Common myeloid progenitor, CD34-positive (primary cell): Measurements from ENCODE around the gene CAMK4.

Experiments
- CTCF ChIA-PET: fragments of 350-600 bp; sonication (Branson Sonifier 250); formaldehyde crosslinking; loops from one replicate; lab custom pipeline; 2021; ENCODE audit warnings: antibody characterized with exemption; lab: Charles Lee
- POLR2A ChIA-PET: fragments of 350-600 bp; sonication (Branson Sonifier 250); formaldehyde crosslinking; loops from one replicate; lab custom pipeline; 2021; ENCODE audit warnings: antibody characterized with exemption; lab: Charles Lee
- DNase-seq, 3 donors: peaks; one replicate each; pipeline versions ENCODE4 v3.0.0 to v3.0.0-alpha.2; 2013
- H3K27ac ChIP-seq, 2 experiments: 1 replicate in 1 of 2; 2 replicates in 1 of 2; pipeline ENCODE4 v1.7.0; 2013; ENCODE audit warnings: inconsistent platforms in 2 of 2, low read length in 2 of 2, mild to moderate bottlenecking in 2 of 2, low read depth in 1 of 2, moderate library complexity in 1 of 2; ENCODE audit not compliant: severe bottlenecking in 2 of 2, insufficient read depth in 1 of 2, poor library complexity in 1 of 2
- H3K27me3 ChIP-seq, 5 experiments: replicated peaks in 2 of 5; 1 replicate in 3 of 5; 2 replicates in 2 of 5; pipeline versions ENCODE4 v1.6.1 to v1.7.0; 2013; ENCODE audit warnings: low read length in 4 of 5, mild to moderate bottlenecking in 2 of 5, moderate library complexity in 2 of 5, inconsistent platforms in 1 of 5; ENCODE audit not compliant: insufficient read depth in 5 of 5, control insufficient read depth in 4 of 5
- H3K36me3 ChIP-seq, 4 experiments: 1 replicate in 2 of 4; 2 replicates in 2 of 4; pipeline versions ENCODE4 v1.6.1 to v1.7.0; 2013; ENCODE audit warnings: low read length in 3 of 4, control low read depth in 1 of 4, mild to moderate bottlenecking in 1 of 4; ENCODE audit not compliant: control insufficient read depth in 4 of 4, insufficient read depth in 4 of 4
- H3K4me1 ChIP-seq, 4 experiments: 1 replicate in 3 of 4; 2 replicates in 1 of 4; pipeline versions ENCODE4 v1.6.1 to v1.7.1; 2013; ENCODE audit warnings: low read length in 3 of 4, mild to moderate bottlenecking in 3 of 4, control low read depth in 1 of 4, inconsistent platforms in 1 of 4, moderate library complexity in 1 of 4; ENCODE audit not compliant: control insufficient read depth in 4 of 4, insufficient read depth in 4 of 4; ENCODE audit errors: control extremely low read depth in 1 of 4
- H3K4me3 ChIP-seq, 7 experiments: 1 replicate in 4 of 7; 2 replicates in 3 of 7; pipeline versions ENCODE4 v1.5.1 to v1.7.0; 2013; ENCODE audit warnings: mild to moderate bottlenecking in 7 of 7, low read length in 6 of 7, moderate library complexity in 6 of 7, inconsistent platforms in 2 of 7, low read depth in 2 of 7, control low read depth in 1 of 7; ENCODE audit not compliant: insufficient read depth in 4 of 7, control insufficient read depth in 1 of 7; ENCODE audit errors: extremely low read depth in 1 of 7
- H3K9me3 ChIP-seq, 5 experiments: 1 replicate in 4 of 5; 2 replicates in 1 of 5; pipeline versions ENCODE4 v1.6.1 to v1.7.1; 2013; ENCODE audit warnings: low read length in 4 of 5, mild to moderate bottlenecking in 2 of 5, inconsistent platforms in 1 of 5, low read depth in 1 of 5, moderate library complexity in 1 of 5; ENCODE audit not compliant: control insufficient read depth in 4 of 5, insufficient read depth in 2 of 5; ENCODE audit errors: control extremely low read depth in 1 of 5
- WGBS: methylation state at CpG from one replicate; pipeline ENCODE4 v1.1.5; 2013; ENCODE audit not compliant: insufficient coverage; 5-methylcytosine and 5-hydroxymethylcytosine counted together

Gene CAMK4

GRCh38 chr5:111234125-111234524 lies 9.9 kb downstream of the CAMK4 start:
- CTCF ChIA-PET, result no interaction called here

GRCh38 chr5:111235635-111236034 lies 11.5 kb downstream of the CAMK4 start:
- ChIA-PET POLR2A (no interaction called here), CTCF (interaction anchor here (0.9 to 1.6 kb wide), 2 partner anchors 10 to 11 kb away, joined by 3 to 5 read pairs; partner anchors contain the start of gene CAMK4)
- Histone ChIP-seq H3K9me3 (no peaks in the 10 kb centered on the region), H3K36me3 (no peaks in the 10 kb centered on the region), H3K4me3 (no peak overlapping the region), H3K4me1 (no peaks in the 10 kb centered on the region), H3K27me3 (no peaks in the 10 kb centered on the region), H3K27ac (no peak overlapping the region)
- 92% methylated on average over 4 of the region's 5 CpGs for WGBS
- DNase-seq, result no peak

More at GRCh38 chr5:111234125-111234524, 9.9 kb downstream of the CAMK4 start:
- DNase-seq, result peak in 2 of 3 donors; percentile 2 to 8
- no CpG with 5 or more reads among the region's 2 CpGs for WGBS
- no peaks in the 10 kb centered on the region for H3K4me1 ChIP-seq
- H3K27ac ChIP-seq, result no peak overlapping the region
- no peak overlapping the region for H3K4me3 ChIP-seq
- POLR2A ChIA-PET, result no interaction called here
- H3K36me3 ChIP-seq, result no peaks in the 10 kb centered on the region
- no peaks in the 10 kb centered on the region for H3K9me3 ChIP-seq
- H3K27me3 ChIP-seq, result peaks cover 0 to 2% (median 0%) of the 10 kb centered on the region in 5 experiments

GRCh38 chr5:111236348-111236747 lies 12.2 kb downstream of the CAMK4 start:
- H3K4me1 ChIP-seq, result no peaks in the 10 kb centered on the region
- H3K27ac ChIP-seq, result no peak overlapping the region
- no peak for DNase-seq
- H3K9me3 ChIP-seq, result no peaks in the 10 kb centered on the region
- WGBS, result 94% methylated on average over 2 of the region's 2 CpGs
- no peaks in the 10 kb centered on the region for H3K27me3 ChIP-seq
- CTCF ChIA-PET, result interaction anchor here (0.9 to 1.6 kb wide), 2 partner anchors 9 to 12 kb away, joined by 3 to 5 read pairs; partner anchors contain the start of gene CAMK4
- no peaks in the 10 kb centered on the region for H3K36me3 ChIP-seq
- POLR2A ChIA-PET, result no interaction called here
- no peak overlapping the region for H3K4me3 ChIP-seq

DNA sequence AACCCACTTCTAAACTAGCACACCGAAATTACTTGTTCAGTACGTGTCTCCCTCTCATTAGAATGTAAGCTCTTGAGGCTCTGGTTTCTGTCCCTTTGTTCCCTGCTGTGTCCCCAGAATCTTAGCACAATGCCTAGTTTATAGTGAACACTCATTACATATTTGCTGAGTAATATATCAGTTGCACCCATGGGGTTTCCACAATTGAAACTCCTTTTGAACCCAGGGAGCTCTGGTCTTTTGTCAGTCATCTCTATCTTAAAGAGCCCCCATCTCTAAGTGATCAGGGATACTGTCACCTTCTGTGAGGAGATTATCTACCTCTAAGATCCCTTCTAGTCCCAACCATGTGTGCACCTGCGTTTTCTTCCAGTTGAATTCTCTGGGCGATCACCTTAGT lies 12.8 kb downstream of the CAMK4 start:
- Histone ChIP-seq H3K27me3 (peaks cover 0 to 2% (median 0%) of the 10 kb centered on the region in 5 experiments), H3K9me3 (no peaks in the 10 kb centered on the region), H3K4me1 (no peaks in the 10 kb centered on the region), H3K27ac (no peak overlapping the region), H3K4me3 (no peak overlapping the region), H3K36me3 (no peaks in the 10 kb centered on the region)
- WGBS, result no CpG with 5 or more reads among the region's 4 CpGs
- no peak for DNase-seq
- CTCF ChIA-PET, result interaction anchor here (1.6 kb wide), 1 partner anchor 13 kb away, joined by 5 read pairs; the partner anchor contains the start of gene CAMK4
- POLR2A ChIA-PET, result no interaction called here

- POLR2A ChIA-PET, result no interaction called here
- no peaks in the 10 kb centered on the region for H3K4me1 ChIP-seq
- no peak for DNase-seq
These were observed 13.3 kb downstream of the CAMK4 start for GRCh38 chr5:111237470-111237869.

DNA sequence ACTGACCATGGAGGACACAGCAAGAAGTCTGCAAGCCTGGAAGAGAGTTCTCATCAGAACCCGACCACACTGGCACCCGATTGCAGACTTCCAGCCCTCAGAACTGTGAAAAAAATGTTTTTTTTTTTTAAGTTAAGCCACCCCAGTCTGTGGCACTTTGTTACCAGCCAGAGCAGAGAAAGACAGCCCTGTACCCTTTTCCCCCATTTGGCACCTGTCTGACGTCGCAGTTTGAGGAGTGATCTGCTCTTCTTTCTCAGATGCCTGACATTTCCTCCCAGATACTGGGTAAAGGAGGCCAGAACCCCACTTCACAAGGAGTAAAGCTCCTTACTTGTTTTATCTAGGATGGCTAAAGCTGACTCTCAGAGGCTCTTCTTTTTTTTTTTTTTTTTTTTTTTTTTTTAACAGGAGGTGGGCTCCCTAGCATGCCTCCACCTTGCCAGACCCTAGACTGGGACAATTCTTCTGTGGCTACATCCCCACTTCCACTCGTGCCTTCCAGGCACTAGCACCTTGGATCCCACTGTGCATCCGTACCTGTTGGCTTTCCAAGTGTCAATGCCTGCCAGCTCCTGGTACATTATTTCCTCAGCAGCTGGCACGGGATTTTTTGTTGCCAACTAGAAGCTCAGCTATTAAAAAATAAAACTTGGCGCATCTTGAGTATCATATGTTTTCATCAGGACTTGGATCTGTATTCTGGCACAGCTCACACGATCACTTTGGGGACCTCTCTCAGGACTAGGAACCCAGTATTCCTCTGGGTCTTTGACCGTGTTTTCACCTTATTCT lies 14.4 kb downstream of the CAMK4 start:
- H3K4me1 ChIP-seq, result no peaks in the 10 kb centered on the region
- 92% methylated on average over 9 of the region's 10 CpGs for WGBS
- no peaks in the 10 kb centered on the region for H3K36me3 ChIP-seq
- H3K27ac ChIP-seq, result no peak overlapping the region
- CTCF ChIA-PET, result no interaction called here
- no peak for DNase-seq
- peaks cover 0 to 8% (median 2%) of the 10 kb centered on the region in 5 experiments for H3K27me3 ChIP-seq
- no peaks in the 10 kb centered on the region for H3K9me3 ChIP-seq
- no peak overlapping the region for H3K4me3 ChIP-seq
- POLR2A ChIA-PET, result no interaction called here

More at GRCh38 chr5:111237470-111237869, 13.3 kb downstream of the CAMK4 start:
- Histone ChIP-seq H3K9me3 (no peaks in the 10 kb centered on the region), H3K4me3 (no peak overlapping the region), H3K36me3 (no peaks in the 10 kb centered on the region), H3K27ac (no peak overlapping the region), H3K27me3 (peaks cover 0 to 3% (median 0%) of the 10 kb centered on the region in 5 experiments)
- CTCF ChIA-PET, result no interaction called here

DNA sequence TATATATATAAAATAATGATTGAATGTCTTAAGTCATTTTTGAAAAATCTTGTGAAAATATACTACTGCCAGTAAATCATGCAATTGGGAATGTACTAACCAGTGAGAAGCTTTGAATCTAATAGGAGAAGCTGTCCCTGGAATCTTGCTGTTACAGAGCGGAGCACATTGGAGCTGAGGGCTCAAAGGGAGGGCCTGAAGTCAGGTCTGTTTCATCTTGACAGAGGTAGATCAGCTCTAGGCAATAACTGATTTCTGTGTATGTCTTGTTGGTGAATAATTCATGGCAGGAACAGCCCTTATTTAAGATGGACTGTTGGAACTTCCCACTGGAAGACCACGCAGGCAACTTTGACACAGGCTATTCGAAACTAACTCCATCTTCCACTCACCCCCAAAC lies 17.5 kb downstream of the CAMK4 start:
- Histone ChIP-seq H3K27ac (no peak overlapping the region), H3K4me3 (no peak overlapping the region), H3K36me3 (no peaks in the 10 kb centered on the region), H3K4me1 (no peaks in the 10 kb centered on the region), H3K27me3 (peaks cover 0 to 9% (median 2%) of the 10 kb centered on the region in 5 experiments), H3K9me3 (no peaks in the 10 kb centered on the region)
- POLR2A ChIA-PET, result no interaction called here
- 74% methylated on average over 3 of the region's 3 CpGs for WGBS
- no peak for DNase-seq
- CTCF ChIA-PET, result no interaction called here
